Osteocyte (in vitro differentiated cells): ENCODE measurements around the gene SMIM45.
A peak's percentile ranks its signal among the peaks of the same experiment; 100 is the strongest.

Experiments used
- DNase-seq: peaks from one replicate; pipeline ENCODE4 v3.0.0; 2021; ENCODE audit warnings: mixed read lengths; ENCODE audit not compliant: unreplicated experiment; ENCODE audit errors: extremely low spot score
- H3K27ac Mint-ChIP-seq: one replicate; pipeline ENCODE4 v1.8.0; 2021; ENCODE audit warnings: mild to moderate bottlenecking, mixed read lengths; ENCODE audit not compliant: unreplicated experiment
- H3K27me3 Mint-ChIP-seq: one replicate; pipeline ENCODE4 v1.8.0; 2021; ENCODE audit warnings: mixed read lengths; ENCODE audit not compliant: unreplicated experiment
- H3K36me3 Mint-ChIP-seq: one replicate; pipeline ENCODE4 v1.8.0; 2021; ENCODE audit warnings: mixed read lengths; ENCODE audit not compliant: unreplicated experiment
- H3K4me1 Mint-ChIP-seq: one replicate; pipeline ENCODE4 v1.8.0; 2021; ENCODE audit warnings: mixed read lengths; ENCODE audit not compliant: unreplicated experiment
- H3K4me3 Mint-ChIP-seq: one replicate; pipeline ENCODE4 v1.8.0; 2021; ENCODE audit warnings: mild to moderate bottlenecking, moderate library complexity, mixed read lengths; ENCODE audit not compliant: unreplicated experiment
- H3K9me3 Mint-ChIP-seq: one replicate; pipeline ENCODE4 v1.8.0; 2021; ENCODE audit warnings: mixed read lengths; ENCODE audit not compliant: unreplicated experiment
- TF ChIP-seq, protein P1 (sequence below): fragments of 200-600 bp; sonication (generic); IDR thresholded peaks from 2 replicates; pipeline ENCODE4 v1.5.0; 2021; ENCODE audit warnings: antibody characterized with exemption, mild to moderate bottlenecking, moderate library complexity

SMIM45 gene

DNA sequence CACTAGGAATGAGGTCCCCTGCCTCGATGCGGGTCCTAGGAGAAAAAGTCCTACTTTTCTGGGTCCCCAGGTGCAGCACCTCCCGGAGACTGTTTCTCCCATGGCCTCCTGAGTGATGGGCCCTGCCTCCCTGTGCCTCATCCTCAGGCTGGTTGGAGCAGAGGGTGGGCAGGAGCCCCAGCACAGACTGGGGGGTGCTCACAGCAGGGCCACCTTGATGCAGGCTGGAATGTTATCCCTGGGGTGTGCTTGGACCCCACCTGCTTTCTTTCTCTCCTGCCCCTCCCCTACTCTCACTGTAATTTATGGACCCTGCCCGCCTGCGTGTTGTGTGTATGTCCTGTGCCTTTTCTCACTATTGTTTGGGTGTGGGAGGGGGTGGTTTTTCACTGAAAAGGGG is 45.1 kb upstream of the SMIM45 start:
- H3K27me3 Mint-ChIP-seq = peaks cover 7% of the 10 kb centered on the region
- peaks cover 15% of the 10 kb centered on the region for H3K36me3 Mint-ChIP-seq
- TF ChIP-seq, protein P1, sequence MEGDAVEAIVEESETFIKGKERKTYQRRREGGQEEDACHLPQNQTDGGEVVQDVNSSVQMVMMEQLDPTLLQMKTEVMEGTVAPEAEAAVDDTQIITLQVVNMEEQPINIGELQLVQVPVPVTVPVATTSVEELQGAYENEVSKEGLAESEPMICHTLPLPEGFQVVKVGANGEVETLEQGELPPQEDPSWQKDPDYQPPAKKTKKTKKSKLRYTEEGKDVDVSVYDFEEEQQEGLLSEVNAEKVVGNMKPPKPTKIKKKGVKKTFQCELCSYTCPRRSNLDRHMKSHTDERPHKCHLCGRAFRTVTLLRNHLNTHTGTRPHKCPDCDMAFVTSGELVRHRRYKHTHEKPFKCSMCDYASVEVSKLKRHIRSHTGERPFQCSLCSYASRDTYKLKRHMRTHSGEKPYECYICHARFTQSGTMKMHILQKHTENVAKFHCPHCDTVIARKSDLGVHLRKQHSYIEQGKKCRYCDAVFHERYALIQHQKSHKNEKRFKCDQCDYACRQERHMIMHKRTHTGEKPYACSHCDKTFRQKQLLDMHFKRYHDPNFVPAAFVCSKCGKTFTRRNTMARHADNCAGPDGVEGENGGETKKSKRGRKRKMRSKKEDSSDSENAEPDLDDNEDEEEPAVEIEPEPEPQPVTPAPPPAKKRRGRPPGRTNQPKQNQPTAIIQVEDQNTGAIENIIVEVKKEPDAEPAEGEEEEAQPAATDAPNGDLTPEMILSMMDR = no peak
- H3K27ac Mint-ChIP-seq = no peak overlapping the region
- no peaks in the 10 kb centered on the region for H3K9me3 Mint-ChIP-seq
- H3K4me1 Mint-ChIP-seq = peaks cover 11% of the 10 kb centered on the region
- no peak for DNase-seq
- no peak overlapping the region for H3K4me3 Mint-ChIP-seq

DNA sequence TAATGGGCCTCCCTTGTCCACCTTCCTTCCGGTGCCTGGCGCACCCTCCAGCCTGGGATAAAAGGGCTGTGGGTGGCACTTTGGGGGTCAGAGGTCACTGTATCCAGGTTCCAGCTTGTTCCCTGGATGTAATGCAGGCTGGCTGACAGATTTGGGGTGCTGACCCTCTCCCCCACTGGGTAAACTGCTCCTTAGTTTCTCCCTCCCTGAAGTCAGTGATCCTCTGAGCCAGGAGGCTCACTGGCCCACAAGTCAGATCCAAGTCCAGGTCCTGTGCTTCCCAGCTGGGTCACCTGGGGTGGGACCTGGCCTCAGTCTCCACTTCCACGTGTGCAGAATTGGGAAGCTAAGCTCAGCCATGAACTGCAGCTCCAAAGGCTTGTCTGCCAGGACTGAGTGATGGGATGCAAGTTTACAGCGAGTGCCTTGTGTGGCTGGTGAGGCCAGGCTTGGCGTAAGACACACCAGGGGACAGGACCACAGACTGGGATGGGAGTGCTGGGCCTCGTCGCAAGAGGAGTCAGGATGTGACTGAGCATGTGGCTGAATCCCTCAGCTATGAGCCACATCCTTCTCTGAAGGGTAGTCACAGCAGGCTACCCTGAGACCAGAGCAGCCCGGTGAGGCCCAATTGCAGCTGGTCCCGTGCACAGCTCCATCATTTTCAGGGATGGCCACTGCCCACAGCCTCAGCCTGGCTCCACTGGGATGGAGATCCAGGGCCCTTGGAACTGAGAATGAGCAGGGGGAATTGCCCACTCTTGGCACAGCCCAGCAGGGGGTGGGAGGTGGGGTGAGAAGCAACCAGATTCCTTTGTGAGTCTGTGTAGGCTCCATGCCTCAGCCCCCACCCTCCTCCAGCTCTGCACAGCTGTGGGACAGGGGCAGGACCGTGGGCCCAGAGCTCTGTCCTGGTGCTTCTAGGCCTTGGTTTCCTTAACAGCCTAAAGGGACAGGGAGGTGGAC is 44.2 kb upstream of the SMIM45 start:
- Mint-ChIP-seq H3K4me1 (peaks cover 11% of the 10 kb centered on the region), H3K9me3 (no peaks in the 10 kb centered on the region), H3K36me3 (peaks cover 15% of the 10 kb centered on the region), H3K27me3 (peaks cover 16% of the 10 kb centered on the region), H3K4me3 (no peak overlapping the region), H3K27ac (no peak overlapping the region)
- TF ChIP-seq, protein P1 = no peak
- DNase-seq = no peak

DNA sequence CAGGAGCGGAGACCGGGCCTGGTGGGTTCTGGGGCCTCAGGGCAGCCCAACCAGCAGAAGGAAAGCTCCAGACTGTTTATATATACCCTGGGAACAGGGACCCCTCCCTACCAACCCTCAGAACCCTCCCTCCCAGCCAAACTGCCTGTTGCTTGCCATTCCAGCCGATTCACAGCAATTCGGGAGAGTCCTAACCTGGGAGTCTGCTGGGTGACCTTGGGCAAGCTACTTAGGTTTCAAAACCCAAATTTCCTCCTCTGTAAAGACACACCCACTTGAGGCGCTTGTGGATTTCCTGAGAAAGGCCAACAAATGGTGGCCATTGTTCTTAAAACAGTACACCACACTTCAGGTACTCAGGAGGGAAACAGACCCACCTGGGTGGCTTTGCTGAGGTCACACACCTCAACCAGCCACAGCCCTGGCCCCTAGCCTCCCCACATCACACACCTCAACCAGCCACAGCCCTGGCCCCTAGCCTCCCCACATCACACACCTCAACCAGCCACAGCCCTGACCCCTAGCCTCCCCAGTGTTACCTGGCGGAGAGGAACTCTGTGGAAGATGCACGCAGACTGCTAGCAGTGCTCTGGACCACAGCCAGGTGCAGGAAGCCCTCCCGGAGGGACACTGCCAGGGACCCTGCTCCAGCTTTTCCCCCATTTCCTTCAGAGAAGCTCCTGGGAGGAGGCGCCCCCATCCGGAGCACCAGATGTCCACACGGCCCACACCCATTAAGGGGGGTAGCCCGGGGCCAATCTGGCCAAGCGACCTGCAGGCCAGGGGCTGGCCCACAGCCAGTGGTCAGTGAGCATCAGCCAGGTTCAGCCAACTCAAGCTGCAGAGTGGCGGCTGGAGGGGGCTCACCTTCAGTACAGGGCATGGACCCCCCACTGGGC is 43.3 kb upstream of the SMIM45 start:
- Mint-ChIP-seq H3K4me3 (no peak overlapping the region), H3K4me1 (peaks cover 13% of the 10 kb centered on the region), H3K27me3 (peaks cover 23% of the 10 kb centered on the region), H3K27ac (no peak overlapping the region), H3K9me3 (no peaks in the 10 kb centered on the region), H3K36me3 (peaks cover 15% of the 10 kb centered on the region)
- DNase-seq = no peak
- TF ChIP-seq, protein P1 = no peak

DNA sequence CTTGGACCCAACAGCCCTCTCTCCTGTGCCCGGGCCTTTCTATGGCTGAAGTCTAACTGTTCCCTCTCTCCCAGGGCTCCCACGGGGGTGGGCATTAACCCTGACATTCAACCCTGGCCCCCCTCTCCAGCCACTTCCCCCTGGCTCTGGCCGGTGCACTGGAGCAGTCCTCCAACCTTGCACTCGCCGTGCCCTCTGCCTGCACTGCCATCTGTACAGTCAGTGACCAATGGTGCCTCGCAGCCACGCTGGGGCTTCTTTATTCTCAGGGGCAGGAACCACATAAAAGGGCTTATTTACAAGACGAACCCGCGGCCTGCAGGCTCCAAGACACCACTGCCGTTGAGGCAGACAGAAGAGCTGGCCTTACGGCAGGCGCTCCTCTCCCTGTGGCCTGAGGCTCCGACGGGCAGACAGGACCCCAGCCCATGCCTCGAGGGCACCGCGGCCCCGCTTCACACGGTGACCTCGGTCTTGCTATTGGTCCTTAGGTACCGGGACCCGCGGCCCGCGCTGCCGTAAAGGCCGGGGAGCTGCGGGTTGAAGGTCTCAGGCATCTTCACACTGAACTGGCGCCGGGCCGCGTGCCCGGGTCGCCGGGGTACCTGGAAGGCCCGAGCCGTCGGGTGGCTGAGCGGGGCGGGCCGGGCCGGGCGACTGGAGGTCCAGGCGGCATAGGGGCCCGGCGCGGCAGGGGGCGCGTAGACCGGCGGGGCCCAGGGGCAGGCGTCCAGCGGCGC is 42.5 kb upstream of the SMIM45 start:
- Mint-ChIP-seq H3K4me3 (peak overlapping the region; percentile 32), H3K27me3 (peaks cover 23% of the 10 kb centered on the region), H3K36me3 (peaks cover 10% of the 10 kb centered on the region), H3K4me1 (peaks cover 13% of the 10 kb centered on the region), H3K9me3 (no peaks in the 10 kb centered on the region), H3K27ac (no peak overlapping the region)
- TF ChIP-seq, protein P1 = no peak
- DNase-seq = no peak
